GM19035 (cell line): Measurements from ENCODE around the gene MFAP3L.
"Not testable (repeated sequence)": the region's sequence is repeated elsewhere in the genome, so short reads cannot be mapped to it uniquely, and the experiment has no call there.

ENCODE experiments used
- ATAC-seq: cut with Tn5 transposase; IDR thresholded peaks from one replicate; pipeline ENCODE4 v1.9.1; 2021; ENCODE audit not compliant: unreplicated experiment

Gene MFAP3L

DNA sequence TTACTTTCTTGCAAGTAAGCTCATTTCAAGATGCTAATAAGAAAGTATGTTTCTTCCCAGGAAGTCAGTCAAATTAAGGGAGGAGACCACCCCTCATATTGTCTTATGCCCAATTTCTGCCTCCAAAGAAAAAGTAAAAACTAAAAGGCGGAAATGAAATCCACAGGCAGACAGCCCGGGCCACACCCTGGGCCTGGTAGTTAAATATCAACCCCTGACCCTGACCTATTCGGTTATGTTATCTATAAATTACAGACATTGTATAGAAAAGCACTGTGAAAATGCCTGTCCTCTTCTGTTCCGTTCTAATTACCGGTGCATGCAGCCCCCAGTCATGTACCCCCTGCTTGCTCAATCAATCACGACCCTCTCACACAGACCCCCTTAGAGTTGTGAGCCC is 82.6 kb downstream of the MFAP3L start:
- ATAC-seq: not testable (repeated sequence)

GRCh38 chr4:169941141-169941540 is 85.1 kb downstream of the MFAP3L start:
- ATAC-seq: no peak

DNA sequence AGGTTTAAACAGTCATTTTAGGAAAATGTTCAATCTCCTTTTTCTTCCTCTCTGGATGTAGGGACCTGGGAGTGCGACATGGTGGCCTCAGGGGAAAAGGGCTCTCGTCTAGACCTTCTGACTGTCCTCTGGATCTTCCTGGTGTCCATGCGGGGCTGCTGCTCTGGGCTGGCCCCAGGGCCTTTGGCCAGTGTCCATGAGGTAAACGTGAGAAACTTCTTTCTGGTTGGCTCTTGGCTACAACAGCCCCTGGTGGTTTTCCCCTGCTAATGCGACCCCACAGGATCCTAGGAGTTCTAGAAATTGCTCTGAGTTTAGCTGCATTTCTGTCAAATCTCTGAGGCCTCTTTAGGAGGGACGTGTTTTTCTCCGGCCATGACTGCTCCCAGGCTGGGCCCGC is 85.7 kb downstream of the MFAP3L start:
- ATAC-seq: no peak
